ENCODE data around the gene CKAP2L.

The CKAP2L gene

DNA sequence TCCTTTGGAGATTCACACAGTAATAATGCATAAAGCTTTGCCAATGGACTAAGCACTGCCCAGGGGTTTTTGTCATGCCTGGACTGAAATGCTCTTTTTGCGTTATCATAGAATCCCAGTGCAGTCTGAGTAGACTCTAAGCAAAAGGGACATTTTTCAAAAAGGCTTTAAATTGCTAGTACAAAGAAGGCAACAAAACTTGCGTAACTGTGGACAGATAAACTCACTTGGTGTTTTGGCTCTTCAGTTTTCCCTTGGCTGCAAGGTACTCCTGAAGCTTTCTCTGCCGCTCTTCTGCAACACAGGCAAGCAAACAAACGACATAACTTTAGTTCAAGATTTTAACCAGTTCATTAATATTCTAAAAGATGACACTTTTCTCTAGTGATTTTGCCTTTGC lies 2.1 kb downstream of the CKAP2L start:
- no peak for DNase-seq (ENCODE audit: low read depth in 2 of 2)

DNA sequence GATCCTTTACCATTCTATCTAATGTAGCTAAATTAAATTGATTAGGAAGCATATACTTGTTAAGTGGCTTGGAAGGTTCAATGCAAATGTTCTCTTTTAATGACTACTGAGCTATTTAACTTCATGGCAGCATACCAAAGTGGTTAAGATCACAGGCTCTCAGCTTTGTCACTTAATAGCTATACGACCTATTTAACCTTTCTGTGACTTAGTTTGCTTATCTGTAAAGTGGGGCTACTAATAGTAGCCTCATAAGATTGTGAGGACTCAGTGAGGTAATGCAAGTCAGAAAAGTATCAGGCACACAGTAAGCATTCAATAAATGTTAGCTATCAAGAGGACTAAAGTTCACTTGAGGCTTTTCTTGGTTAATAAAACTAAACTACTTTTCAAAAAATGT lies 4.3 kb downstream of the CKAP2L start:
- DNase-seq (ENCODE audit: low read depth in 2 of 2): no peak

GRCh38 chr2:112758711-112759110 lies 5.7 kb downstream of the CKAP2L start:
- DNase-seq (ENCODE audit: low read depth in 2 of 2): no peak

DNA sequence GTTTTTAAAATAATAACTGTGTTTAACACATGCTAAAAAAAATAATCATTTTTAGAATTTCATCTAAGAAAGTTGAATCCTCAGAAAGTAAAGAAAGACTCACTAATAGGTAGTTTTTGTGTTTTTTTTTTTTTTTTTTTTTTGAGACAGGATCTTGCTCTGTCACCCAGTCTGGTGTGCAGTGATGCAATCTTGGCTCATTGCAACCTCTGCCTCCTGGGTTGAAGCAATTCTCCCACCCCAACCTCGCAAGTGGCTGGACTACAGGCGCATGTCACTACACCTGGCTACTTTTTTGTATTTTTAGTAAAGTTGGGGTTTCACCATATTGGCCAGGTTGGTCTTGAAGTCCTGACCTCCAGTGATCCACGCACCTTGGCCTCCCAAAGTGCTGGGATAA lies 7.1 kb downstream of the CKAP2L start:
- no peak for DNase-seq (ENCODE audit: low read depth in 2 of 2)

DNA sequence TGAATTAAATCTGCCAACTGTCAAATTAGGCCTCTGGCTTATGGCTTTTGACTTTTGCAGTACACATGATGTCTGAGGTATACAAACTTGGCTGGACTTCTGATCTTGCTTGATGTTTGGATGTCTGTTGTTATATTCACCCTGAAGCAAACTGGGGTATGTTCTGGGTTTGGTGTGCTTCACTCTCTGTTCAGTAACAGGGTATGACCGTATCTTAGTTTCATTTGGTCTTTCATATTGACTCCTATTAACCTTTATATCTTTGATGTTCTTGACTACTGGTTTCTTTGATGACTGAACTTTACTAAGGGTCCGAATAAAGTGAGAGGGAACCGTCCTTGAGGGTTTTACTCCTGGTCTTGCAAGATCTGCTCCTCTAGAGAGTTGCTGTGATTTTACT lies 8.2 kb downstream of the CKAP2L start:
- no peak for DNase-seq (ENCODE audit: low read depth in 2 of 2)

DNA sequence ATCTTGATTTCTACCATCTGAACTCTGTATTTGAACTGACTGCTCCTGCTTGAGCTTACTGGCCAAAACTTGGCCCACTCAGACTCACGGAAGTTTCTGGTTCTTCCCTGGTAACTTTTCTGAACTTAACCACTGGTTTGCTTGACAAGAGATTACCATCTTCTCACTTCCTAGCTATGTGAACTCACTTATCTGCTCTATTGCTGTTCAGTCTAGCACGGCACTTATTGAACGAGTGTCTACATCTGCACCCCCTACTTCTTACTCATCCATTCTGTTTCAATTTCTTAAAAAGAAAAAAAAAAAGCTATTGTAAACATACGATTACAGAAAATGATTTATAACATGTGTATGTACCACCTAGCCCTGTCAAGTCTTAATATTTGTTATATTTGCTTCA lies 9.0 kb downstream of the CKAP2L start:
- DNase-seq (ENCODE audit: low read depth in 2 of 2): no peak

GRCh38 chr2:112754564-112754963 lies 9.8 kb downstream of the CKAP2L start:
- DNase-seq (ENCODE audit: low read depth in 2 of 2): no peak

GRCh38 chr2:112752667-112753066 lies 11.7 kb downstream of the CKAP2L start:
- no peak for DNase-seq (ENCODE audit: low read depth in 2 of 2)

GRCh38 chr2:112751451-112752197 lies 12.8 kb downstream of the CKAP2L start:
- no peak for DNase-seq (ENCODE audit: low read depth in 2 of 2)

GRCh38 chr2:112750560-112750843 lies 13.9 kb downstream of the CKAP2L start:
- DNase-seq (ENCODE audit: low read depth in 2 of 2): no peak

- DNase-seq (ENCODE audit: low read depth in 2 of 2): peak; percentile 63 to 67
Measured at GRCh38 chr2:112749755-112750559, 14.5 kb downstream of the CKAP2L start.

DNA sequence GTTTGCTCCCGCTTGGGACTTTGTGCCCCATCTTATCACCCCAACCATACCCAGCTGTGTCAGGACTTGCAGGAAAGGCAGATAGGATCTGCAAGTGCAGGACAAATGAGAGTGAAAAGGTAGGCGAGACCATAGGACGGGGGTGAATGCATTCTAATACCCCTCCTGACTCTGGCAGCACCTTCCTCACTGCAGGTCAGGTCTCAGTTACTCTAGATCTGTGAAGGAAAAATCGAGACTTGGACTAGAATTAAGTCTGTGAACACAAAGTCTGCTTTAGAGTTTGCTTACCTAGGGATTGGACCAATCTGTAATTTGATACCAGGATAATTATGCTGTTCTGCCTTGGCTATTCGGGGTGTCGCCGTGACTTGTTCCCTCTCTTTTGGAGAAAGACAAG lies 23.9 kb downstream of the CKAP2L start:
- no peak for DNase-seq (ENCODE audit: low read depth in 2 of 2)

GRCh38 chr2:112737542-112738232 lies 26.7 kb downstream of the CKAP2L start:
- DNase-seq (ENCODE audit: low read depth in 2 of 2): no peak

DNA sequence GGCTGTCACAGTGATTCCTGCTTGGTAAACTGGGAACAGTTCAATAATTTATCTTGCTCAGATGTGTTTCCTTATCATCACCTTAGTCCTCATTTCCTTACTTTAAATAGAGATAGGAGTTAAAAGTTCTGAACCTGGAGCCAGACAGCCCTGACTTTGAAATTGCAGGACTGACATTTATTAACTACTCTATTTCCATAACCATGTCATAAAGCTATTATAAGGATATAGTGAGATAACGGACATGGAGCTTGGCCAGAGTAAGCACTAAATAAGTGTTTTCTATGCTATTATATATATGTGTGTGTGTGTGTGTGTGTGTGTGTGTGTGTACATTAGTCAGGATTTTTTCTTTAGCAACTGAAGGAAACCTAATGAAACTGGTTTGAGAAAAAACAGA lies 30.5 kb downstream of the CKAP2L start:
- no peak for DNase-seq (ENCODE audit: low read depth in 2 of 2)

DNA sequence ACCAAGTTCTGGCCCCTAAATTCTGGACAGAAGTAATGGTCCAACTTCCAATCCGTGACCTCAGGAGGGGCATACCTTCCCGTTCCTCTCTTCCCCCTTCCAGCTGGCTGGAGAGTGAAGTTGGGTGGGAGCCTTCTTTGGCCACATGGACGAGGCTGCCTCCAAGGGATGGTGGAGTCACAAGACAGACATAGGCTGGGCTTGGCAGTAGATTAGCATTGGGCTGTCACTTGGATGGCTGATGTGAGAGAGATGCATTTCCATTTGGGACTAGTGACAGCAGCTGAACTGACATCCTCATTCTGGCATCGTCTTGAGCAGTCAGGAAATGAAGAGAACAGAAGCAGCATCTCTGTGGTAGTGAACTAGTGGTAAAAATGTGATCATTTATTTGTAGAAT lies 31.0 kb downstream of the CKAP2L start:
- no peak for DNase-seq (ENCODE audit: low read depth in 2 of 2)

GRCh38 chr2:112731479-112731878 lies 32.9 kb downstream of the CKAP2L start:
- no peak for DNase-seq (ENCODE audit: low read depth in 2 of 2)

GRCh38 chr2:112730791-112731190 lies 33.6 kb downstream of the CKAP2L start:
- no peak for DNase-seq (ENCODE audit: low read depth in 2 of 2)

DNA sequence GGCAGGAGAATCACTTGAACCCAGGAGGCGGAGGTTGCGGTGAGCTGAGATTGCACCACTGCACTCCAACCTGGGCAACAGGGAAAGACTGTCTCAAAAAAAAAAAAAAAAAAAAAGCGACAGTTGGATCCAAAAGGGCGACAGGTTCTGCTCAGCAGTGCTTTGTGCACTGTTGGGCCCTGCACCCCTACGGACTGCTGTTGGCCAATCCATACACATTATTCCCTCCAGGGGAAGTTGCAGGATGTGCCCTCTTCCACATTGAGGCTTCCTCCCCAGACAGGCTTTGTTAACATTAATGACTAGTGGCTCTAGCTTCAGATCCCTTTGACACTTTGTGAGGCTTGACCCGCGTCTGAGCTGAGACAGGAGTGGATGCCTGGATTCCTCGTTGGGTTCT lies 34.2 kb downstream of the CKAP2L start:
- DNase-seq (ENCODE audit: low read depth in 2 of 2): no peak

DNA sequence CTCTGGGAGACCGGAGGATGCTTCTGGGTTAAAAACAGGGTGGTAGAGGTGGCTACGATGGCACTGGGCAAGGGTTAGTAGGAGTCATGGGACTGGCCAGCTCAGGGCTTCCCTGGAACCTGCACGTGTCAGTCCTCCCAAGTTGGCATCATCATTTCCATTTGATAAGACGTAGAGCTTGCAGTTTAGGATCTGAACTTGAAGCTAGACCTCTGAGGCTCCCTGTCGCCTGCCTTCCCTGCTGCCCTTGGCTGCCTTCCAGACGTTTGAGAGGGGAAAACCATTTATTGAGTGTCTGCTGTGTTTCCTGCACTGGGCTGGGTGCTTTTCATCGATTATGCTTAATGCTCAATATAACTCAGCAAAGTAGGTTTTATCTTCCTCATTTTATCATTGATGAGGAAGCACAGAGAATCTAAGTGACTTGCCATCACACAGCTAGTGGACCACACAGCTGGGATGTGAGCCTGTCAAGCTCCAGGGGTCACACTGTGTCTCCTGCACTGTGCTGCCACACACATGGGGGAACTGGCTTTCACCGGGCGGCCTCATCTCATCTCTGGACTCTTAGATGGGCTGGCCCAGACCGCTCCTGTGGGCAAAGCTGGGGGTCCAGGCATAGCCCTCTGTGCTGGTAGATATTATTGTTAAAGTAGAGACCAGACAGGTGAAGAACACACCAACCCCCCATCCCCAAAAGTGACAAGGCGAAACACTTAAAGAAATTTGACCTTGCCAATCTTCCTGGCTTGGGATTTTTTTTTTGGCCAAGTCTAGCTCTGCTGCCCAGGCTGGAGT lies 35.8 kb downstream of the CKAP2L start:
- DNase-seq (ENCODE audit: low read depth in 2 of 2): no peak

DNA sequence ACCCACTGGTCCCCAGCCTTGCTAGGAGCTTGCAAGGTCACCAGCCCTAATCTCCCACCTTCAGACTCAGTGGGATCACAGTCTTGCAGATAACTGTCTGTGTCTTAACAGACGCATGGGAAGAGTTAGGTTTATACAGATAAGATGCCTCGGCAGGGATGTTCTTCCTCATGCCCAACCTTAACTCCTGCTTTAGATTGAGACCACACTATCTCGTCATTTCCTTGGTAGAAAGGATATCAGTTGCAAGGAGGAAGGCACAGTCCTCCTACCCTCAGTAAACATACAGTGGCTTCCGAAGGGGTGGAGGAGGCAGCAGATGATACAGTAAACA lies 36.4 kb downstream of the CKAP2L start:
- DNase-seq (ENCODE audit: low read depth in 2 of 2): no peak

GRCh38 chr2:112727276-112728028 lies 37.0 kb downstream of the CKAP2L start:
- DNase-seq (ENCODE audit: low read depth in 2 of 2): no peak
